SW480 (cell line): ENCODE data around the gene HELZ.
"Not testable (repeated sequence)": the region's sequence is repeated elsewhere in the genome, so short reads cannot be mapped to it uniquely, and the experiment has no call there.

Experiments
- DNase-seq: peaks from one replicate; pipeline ENCODE4 v3.0.0-alpha.2; 2016; ENCODE audit warnings: low spot score

HELZ gene

GRCh38 chr17:67142030-67142429 is 103.0 kb downstream of the HELZ start:
- not testable (repeated sequence) for DNase-seq

GRCh38 chr17:67139784-67140665 is 105.0 kb downstream of the HELZ start:
- no peak for DNase-seq

GRCh38 chr17:67139289-67139688 is 105.7 kb downstream of the HELZ start:
- no peak for DNase-seq

- no peak for DNase-seq
These were observed 106.6 kb downstream of the HELZ start for GRCh38 chr17:67138392-67138791.

- no peak for DNase-seq
These were observed 107.1 kb downstream of the HELZ start for GRCh38 chr17:67137860-67138259.

GRCh38 chr17:67137026-67137370 is 108.0 kb downstream of the HELZ start:
- no peak for DNase-seq

- DNase-seq, result no peak
These were observed 108.6 kb downstream of the HELZ start for GRCh38 chr17:67136191-67137025.

- no peak for DNase-seq
These were observed 111.8 kb downstream of the HELZ start for GRCh38 chr17:67133161-67133560.

GRCh38 chr17:67132366-67132765 is 112.6 kb downstream of the HELZ start:
- peak; percentile 46 for DNase-seq

GRCh38 chr17:67130768-67131167 is 114.2 kb downstream of the HELZ start:
- DNase-seq, result no peak

GRCh38 chr17:67129283-67129682 is 115.7 kb downstream of the HELZ start:
- DNase-seq, result no peak

GRCh38 chr17:67128700-67129099 is 116.3 kb downstream of the HELZ start:
- DNase-seq, result no peak

- no peak for DNase-seq
These were observed 117.1 kb downstream of the HELZ start for GRCh38 chr17:67127925-67128324.

- no peak for DNase-seq
These were observed 118.0 kb downstream of the HELZ start for GRCh38 chr17:67126983-67127382.

- not testable (repeated sequence) for DNase-seq
These were observed 118.5 kb downstream of the HELZ start for GRCh38 chr17:67126543-67126942.

GRCh38 chr17:67125924-67126323 is 119.1 kb downstream of the HELZ start:
- DNase-seq, result no peak

GRCh38 chr17:67125417-67125816 is 119.6 kb downstream of the HELZ start:
- DNase-seq, result no peak

GRCh38 chr17:67124450-67125148 is 120.4 kb downstream of the HELZ start:
- no peak for DNase-seq

- DNase-seq, result no peak
These were observed 121.3 kb downstream of the HELZ start for GRCh38 chr17:67123699-67124098.

GRCh38 chr17:67121316-67121891 is 123.6 kb downstream of the HELZ start:
- DNase-seq, result no peak

- DNase-seq, result no peak
These were observed 125.9 kb downstream of the HELZ start for GRCh38 chr17:67119102-67119501.

- DNase-seq, result no peak
These were observed 128.9 kb downstream of the HELZ start for GRCh38 chr17:67116045-67116575.
